NCI-H2196 treated with DMSO at 0.1 percent for 48 hours (cell line): ENCODE data around the gene HDAC7.

Experiments used
- DNase-seq: peaks from one replicate; lab custom pipeline; 2025; ENCODE audit not compliant: unreplicated experiment; lab: John Stamatoyannopoulos, UW

Gene HDAC7

GRCh38 chr12:47782372-47782770 lies 37.3 kb downstream of the HDAC7 start:
- no peak for DNase-seq

DNA sequence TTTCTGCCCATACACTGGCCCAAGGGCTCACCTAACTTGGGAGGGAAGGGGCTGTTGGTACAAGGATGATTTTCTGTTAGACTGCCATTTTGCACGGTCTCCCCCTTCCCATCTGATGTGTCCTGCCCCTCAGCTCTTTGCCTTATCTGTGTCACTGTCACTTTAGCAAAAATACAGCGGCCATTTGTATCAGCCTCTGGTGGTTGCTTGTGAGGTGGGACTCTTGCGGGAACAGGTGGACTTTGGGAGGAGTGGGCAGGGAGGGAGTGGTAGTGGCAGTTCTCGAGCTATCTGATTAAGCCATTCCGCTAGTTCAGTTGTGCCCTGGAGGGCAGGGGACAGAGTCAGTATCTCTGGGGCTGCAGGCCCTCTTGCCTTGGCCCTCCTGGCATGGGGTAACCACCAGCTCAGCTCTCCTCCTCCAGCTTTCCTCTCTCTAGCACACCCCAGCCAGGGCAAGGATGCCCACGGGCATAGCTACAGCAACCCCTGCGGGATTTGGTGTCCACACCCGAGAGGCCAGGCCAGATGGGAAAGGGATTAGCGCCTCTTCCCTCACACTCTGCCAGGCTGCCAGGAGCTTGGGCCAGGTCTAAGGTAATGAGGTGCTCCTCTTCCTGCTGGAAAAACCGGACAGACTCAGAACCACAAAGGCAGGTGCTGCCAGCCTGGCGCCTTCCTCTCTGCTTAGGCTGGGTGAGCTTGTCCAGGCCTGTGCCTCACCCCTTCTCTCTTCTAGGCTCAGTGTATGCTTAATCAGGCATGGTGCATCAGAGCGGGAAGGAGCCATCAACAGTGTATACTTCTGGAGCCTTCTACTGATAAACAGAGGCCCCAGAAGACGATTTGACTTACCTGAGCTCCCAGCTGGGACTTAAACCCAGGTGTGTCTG lies 38.0 kb downstream of the HDAC7 start:
- no peak for DNase-seq

DNA sequence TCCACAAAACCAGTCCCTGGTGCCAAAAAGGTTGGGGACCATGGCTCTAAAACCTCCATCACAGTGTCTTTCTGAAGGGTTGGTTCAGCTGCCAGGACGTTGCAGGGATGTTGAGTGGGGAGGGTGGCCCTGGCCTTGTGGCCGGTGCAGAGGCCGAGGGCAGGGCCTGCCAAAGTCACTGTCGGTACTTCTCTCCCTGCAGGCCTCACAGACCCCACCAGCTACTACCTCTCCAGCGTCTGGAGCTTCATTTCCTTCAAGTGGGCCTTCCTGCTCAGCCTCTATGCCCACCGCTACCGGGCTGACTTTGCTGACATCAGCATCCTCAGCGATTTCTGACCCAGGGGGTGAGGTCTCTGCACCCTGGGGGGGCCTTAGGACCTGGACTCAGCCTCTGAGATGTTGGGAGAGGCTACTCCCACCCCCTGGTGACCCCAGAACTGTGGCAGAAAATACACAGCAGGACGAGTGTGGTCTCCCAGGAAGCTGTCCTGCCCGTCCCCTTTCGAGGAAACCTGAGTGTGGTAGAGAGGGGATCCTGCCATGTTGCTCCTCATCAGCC lies 39.7 kb downstream of the HDAC7 start:
- DNase-seq: no peak

GRCh38 chr12:47779301-47779942 lies 40.3 kb downstream of the HDAC7 start:
- peak; percentile 68 for DNase-seq

DNA sequence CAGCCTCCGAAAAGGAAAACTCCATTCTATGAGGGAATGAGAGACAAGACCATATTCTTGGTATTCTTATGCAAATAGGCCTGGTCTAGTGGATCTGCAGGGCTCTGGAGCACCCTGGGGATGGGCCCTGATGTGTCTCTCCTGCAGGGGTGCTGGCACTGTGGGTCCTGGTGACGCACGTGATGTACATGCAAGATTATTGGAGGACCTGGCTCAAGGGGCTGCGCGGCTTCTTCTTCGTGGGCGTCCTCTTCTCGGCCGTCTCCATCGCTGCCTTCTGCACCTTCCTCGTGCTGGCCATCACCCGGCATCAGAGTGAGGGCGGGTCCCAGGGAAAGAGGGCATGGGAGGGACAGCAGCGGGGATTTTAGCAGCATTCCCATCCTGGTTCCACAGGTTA lies 40.8 kb downstream of the HDAC7 start:
- DNase-seq: no peak

DNA sequence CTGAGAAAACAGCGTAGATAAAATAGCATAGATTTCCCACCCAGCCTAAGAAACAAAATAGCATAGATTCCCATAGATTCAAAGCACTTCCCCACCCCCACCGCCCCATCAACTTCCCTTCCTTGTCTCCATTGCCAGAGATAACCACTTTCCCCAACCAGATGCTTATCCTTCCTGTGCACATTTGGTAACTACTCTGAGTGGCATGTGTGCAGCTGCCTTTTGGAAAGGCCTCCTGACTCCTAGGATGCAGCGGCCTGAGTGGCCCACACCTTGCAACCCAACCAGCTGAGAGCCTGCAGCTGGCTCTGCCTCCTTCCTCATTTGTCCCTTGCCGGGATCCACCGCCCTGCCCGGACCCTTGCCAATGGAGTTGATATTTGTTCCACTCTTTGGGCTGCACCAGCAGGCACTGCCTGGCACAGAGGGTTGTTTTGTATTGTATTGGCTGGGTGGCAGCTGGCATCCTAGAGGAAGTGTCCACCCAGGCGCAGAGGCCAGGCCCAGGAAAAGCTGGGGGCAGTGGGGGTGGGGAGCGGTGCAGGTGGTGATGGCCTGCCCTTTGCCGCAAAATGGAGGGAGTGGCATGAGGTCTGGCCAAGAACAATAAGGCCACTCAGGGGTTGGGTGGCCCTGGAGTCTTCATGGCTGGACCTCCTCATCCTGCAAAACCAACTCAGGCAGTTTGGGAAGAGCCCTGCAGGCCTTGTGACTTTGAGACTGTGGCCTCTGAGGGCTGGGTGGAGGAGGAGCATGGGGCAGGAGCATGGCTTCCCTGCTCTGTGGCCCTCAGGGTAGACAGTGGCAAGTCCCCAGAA lies 41.8 kb downstream of the HDAC7 start:
- peak; percentile 47 for DNase-seq

- DNase-seq: no peak
Measured at GRCh38 chr12:47777151-47777550, 42.6 kb downstream of the HDAC7 start.

DNA sequence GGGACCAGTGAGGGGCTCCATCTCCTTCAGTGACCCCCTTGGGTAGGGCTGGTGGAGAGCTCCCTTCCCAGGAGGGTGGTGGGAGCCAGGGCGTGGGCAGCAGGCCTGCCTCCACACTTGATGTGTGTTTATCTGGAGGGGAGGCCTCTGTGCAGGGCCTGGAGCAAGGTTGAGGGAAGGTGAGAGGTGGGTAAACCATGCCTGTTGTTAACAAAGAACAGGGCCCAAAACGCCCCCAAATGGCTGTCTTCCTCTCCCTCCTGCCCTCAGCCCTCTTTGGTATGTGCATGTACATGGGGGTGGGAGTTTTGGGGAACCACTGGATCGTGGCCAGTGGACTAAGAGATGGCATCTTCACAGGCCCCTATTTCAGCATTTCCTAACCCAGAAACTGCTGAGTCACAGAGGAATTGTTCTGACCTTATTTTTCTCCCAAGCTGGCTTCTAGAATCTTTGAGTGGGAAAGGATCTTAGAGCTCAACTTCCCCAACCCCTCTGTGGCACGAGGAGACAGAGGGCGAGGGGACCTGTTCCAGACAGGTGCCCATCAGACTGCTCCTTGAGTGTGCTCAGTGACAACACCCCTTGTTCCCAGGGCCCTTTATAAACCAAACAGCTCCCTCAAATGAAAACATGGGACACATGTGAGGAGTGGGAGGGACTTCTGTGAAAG lies 43.1 kb downstream of the HDAC7 start:
- no peak for DNase-seq

DNA sequence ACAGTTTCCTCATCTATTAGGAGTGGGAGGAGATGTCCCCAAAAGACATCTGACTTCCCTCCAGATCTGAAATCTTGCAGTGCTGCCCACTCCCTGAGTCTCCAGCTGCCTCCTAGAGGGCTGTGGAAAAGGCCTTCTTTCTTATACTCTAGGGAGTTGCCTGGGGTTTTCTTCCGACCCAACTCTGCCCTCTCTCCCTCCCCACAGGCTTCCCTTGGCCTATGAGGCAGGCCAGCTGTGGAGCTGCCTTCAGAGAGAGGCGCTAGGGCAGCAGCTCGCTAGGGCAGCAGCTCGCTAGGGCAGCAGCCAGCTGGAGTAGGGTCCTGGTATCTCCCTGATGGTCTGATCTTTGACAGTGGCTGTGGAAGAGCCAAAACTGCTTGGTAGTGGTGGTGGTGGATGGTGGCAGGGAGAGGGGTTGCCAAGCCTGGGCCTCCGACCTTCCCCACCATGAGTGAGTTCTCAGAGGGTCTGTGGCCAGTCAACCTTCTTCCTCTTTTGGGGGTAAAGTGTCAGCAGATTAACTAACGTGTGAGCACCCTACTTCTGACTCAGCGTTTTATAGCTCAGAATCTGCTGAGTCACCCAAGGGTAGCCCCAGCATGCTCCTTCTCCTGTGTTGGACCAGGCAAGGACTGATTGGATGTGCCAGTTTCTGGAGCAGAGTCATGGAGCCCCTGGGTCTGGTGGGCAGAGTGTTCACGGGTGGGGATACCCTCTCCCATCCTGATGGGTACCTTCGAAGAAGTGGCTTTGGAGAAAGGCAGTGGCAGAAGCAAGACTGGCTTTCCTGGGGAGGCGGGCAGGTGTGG lies 44.4 kb downstream of the HDAC7 start:
- DNase-seq: no peak

- DNase-seq: no peak
Measured at GRCh38 chr12:47774663-47775062, 45.0 kb downstream of the HDAC7 start.

- DNase-seq: no peak
Measured at GRCh38 chr12:47773858-47774580, 45.7 kb downstream of the HDAC7 start.

DNA sequence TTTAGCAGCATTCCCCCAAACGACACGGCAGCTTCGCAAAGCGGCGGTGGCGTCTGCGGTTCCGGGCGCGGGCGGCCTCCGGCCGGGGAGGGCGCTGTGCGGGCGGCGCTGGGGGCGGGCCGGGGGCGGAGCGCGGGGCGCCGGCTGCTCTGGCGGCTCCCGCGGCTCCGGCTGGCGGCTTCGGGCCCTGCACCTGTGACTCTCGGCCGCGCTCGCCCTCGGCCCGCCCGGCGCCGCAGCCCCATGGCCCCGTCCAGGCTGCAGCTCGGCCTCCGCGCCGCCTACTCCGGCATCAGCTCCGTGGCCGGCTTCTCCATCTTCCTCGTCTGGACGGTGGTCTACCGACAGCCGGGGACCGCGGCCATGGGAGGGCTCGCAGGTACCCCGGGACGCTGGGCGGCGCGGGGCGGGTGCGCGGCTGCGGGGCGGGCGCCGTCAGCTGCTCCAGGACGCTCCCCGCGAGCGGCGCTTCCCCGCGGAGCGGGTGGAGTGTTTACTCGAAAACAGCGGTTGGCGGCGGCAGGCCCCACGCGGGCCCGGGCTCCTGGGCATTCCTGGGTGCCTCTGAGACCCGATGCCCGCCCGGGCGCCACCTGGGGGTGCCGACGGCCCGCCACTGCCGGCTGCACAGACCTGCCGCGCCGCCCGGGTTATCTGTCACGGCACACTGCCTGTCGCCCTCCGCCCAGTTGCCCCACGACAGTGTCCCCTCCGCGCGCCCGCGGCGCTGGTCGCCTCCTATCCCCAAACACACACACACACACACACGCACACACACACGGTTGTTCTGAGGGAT lies 46.4 kb downstream of the HDAC7 start, which contains the start of gene SLC48A1:
Gene SLC48A1 (plus strand): TSS at position 177 of the 796 bp plus-strand sequence. CDS start 67 bp downstream, at position 244.
- DNase-seq: peak; percentile 50

DNA sequence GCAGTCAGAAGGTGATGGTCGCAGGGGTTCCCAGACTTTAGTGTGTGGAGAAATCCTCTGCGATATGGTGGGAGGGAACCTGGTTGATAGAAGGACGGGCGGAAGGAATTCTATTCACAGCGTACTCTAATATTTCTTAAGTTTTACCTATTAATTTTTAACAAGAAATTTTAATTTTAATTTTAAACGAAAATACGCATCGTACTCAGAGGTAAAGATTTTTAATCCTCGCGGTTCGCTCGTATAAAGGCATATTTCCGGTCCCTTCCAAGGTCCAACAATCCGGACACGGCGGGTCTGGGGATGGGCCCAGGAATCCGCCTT lies 47.0 kb downstream of the HDAC7 start:
- no peak for DNase-seq

DNA sequence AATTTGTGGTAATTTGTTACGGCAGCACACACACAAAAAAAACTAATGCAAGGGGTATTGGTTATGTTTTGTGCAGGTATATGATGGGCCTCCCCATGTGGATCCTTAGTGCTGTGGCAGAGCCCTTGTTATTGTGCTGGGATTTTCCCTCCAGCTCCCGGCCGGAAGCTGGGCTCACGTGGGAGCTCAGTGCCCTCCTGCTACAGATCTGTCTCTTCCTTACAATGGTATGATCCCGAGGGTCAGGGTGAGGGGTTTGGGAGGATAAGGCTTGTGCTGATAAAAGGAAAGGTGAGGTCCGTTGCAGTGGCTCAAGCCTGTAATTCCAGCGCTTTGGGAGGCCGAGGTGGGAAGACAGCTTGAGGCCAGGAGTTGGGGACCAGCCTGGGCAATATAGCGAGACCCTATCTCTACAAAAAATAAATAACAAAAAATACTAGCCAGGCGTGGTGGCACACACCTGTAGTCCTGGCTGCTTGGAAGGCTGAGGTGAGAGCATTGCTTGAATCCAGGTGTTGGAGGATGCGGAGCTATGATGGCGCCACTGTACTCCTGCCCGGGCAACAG lies 47.5 kb downstream of the HDAC7 start:
- no peak for DNase-seq

GRCh38 chr12:47771304-47771703 lies 48.4 kb downstream of the HDAC7 start:
- DNase-seq: no peak

- no peak for DNase-seq
Measured at GRCh38 chr12:47770086-47770726, 49.5 kb downstream of the HDAC7 start.

DNA sequence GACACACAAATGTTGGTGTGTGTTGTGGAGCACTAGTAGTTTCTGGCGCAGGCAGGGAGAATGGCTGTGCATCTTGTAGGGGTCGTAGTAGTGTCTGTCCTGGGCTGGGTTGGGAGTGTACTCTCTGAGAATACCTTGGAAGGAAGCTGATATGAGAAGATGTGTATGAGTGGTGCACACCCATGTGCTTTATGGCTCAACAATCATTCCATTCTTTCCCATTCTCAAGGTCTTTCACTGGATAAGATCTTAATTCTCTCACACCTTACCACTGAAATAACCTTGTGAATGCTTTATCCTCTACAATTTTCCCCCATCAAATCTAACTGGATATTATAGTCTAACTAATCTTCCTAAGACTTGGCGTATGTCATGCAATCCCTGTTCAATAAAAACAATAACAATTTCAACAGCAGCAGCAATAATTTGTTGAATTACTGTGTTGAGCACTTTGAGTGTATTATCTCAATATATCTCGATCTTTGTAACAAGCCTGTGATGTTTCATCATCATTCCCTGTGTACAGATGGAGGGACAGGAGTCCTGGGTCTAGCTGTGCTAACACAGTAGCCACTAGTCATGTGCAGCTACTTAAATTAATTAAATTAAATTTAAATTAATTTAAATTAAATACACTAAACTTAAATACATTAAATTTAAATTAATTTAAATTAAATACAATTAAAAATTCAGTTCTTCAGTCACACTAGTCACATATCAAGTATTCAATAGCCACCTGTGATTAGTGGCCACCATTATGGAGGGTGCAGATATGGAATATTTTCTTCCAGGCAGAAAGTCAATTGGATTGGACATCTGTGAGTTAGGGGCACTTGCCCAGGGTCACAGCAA lies 50.2 kb downstream of the HDAC7 start:
- DNase-seq: no peak
